ENCODE measurements around the gene GPATCH1.
A peak's percentile ranks its signal among the peaks of the same experiment; 100 is the strongest.
"Not testable (repeated sequence)": the region's sequence is repeated elsewhere in the genome, so short reads cannot be mapped to it uniquely, and the experiment has no call there.

GPATCH1 gene, protein sequence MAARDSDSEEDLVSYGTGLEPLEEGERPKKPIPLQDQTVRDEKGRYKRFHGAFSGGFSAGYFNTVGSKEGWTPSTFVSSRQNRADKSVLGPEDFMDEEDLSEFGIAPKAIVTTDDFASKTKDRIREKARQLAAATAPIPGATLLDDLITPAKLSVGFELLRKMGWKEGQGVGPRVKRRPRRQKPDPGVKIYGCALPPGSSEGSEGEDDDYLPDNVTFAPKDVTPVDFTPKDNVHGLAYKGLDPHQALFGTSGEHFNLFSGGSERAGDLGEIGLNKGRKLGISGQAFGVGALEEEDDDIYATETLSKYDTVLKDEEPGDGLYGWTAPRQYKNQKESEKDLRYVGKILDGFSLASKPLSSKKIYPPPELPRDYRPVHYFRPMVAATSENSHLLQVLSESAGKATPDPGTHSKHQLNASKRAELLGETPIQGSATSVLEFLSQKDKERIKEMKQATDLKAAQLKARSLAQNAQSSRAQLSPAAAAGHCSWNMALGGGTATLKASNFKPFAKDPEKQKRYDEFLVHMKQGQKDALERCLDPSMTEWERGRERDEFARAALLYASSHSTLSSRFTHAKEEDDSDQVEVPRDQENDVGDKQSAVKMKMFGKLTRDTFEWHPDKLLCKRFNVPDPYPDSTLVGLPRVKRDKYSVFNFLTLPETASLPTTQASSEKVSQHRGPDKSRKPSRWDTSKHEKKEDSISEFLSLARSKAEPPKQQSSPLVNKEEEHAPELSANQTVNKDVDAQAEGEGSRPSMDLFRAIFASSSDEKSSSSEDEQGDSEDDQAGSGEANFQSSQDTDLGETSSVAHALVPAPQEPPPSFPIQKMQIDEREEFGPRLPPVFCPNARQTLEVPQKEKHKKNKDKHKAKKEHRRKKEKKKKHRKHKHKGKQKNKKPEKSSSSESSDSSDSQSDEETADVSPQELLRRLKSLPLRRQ

DNA sequence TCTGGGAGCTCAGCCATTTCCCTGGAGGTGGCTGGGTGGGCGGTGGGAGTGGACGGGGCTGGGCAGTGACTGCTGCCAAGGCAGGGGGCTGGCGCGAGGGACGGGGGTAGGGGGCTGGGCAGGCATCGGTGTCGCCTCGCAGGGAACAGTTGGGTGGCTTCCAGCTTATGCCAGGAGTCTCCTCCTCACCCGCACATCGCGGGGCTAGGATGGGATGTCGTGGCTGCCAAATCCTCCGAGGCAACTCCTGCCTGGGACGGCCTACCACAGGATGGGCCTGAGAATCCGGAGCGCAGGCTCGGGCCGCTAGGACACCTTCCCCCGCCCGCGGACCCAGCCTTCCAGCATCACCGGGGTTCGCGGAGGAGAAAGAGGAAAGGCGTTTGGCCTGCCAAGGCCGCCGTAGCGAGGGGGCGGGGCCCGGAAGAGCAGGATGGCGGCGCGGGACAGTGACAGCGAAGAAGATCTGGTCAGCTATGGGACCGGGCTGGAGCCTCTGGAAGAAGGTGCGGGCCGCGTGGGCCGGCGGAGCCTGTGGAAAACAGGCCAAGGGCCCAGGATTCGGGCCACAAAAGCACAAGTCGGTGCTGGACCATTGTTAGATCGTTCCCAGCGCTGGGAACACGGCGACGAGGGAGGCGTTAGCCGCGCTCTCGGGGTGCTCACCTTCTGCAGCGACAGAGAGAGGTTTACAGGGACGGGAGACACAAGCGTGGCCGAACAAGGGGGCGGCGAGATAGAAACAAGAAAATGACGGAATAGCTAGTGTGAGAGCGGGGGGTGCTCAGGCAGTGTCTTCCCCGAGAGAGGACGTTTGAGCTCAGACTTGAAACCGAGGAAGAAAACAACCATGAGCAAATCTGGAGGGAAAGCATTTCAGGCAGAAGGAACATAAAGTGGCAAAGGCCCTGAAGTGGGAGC, at the start of gene GPATCH1:
GPATCH1 (plus strand) TSS at position 421 of the 921 bp plus-strand sequence; CDS start at position 434, 13 bp downstream.
- DNase-seq = peak; percentile 76

DNA sequence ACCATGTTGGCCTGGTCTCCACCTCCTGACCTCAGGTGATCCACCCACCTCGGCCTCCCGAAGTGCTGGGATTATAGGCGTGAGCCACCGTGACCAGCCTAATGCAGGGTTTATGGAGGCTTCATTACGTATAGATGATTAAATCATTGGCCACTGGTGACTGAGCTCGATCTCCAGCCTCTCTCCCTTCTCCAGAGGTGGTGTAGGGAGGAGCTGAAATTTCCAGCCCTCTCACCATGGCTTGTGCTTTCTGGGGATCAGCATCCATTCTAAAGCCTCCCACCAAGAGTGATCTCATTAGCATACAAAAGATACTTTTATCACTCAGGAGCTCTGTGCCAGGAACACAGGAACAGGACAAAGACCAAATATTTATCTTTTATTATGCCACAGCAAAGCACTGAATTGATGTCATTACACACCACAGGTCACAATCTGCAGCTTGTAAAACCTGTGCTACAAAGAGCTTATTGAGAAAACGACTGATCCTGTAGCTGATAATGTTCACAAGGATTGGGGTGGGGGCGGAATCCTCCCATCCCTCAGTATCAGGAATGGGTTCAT, 48.7 kb upstream of the GPATCH1 start:
- no peak for DNase-seq

DNA sequence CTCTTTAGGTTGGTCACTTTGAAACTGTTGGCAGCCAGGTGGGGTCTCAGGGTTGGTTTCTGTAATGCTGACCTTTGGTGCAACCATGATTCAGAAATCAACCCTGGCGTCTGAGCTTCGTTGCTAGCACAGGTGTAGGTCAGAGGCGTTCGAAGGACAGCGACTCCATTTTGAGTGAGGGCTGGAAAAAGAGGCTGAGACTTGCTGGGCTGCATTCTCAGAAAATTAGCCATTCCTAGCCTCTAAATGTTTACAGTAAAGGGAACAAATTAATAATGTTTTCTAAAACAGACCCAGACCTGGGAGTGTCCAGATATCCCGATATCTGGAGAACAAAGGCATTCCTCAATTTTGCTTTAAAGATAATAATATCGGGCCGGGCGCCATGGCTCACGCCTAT, 45.5 kb upstream of the GPATCH1 start:
- DNase-seq = no peak

DNA sequence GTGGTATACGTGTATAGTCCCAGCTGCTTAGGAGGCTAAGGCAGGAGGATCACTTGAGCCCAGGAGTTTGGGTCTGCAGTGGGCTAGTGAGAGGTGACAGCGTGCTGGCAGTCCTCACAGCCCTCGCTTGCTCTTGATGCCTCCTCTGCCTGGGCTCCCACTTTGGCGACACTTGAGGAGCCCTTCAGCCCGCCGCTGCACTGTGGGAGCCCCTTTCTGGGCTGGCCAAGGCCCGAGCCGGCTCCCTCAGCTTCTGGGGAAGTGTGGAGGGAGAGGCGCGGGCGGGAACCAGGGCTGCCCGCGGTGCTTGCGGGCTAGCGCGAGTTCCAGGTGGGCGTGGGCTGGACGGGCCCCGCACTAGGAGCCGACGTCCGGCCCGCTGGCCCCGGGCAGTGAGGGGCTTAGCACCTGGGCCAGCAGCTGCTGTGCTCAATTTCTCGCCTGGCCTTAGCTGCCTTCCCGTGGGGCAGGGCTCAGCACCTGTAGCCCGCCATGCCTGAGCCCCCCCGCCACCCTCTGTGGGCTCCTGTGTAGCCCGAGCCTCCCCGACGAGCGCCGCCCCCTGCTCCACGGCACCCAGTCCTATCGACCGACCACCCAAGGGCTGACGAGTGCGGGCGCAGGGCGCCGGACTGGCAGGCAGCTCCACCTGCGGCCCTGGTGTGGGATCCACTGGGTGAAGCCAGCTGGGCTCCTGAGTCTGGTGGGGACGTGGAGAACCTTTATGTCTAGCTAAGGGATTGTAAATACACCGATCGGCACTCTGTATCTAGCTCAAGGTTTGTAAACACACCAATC, 44.4 kb upstream of the GPATCH1 start:
- DNase-seq = not testable (repeated sequence)

DNA sequence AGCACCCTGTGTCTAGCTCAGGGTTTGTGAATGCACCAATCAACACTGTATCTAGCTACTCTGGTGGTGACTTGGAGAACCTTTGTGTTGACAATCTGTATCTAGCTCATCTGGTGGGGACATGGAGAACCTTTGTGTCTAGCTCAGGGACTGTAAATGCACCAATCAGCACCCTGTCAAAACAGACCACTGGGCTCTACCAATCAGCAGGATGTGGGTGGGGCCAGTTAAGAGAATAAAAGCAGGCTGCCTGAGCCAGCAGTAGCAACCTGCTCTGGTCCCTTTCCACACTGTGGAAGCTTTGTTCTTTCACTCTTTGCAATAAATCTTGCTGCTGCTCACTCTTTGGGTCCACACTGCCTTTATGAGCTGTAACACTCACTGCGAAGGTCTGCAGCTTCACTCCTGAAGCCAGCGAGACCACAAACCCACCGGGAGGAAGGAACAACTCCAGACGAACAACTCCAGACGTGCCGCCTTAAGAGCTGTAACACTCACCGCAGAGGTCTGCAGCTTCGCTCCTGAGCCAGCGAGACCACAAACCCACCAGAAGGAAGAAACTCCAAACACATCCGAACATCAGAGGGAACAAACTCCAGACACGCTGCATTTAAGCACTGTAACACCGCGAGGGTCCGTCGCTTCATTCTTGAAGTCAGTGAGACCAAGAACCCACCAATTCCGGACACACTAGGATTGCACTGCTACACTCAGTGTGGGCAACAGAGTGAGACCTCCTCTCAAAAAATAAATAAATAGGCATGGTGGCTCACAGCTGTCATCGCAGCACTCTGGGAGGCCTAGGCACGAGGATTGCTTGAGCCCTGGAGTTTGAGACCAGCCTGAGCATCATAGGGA, 43.6 kb upstream of the GPATCH1 start:
- not testable (repeated sequence) for DNase-seq

DNA sequence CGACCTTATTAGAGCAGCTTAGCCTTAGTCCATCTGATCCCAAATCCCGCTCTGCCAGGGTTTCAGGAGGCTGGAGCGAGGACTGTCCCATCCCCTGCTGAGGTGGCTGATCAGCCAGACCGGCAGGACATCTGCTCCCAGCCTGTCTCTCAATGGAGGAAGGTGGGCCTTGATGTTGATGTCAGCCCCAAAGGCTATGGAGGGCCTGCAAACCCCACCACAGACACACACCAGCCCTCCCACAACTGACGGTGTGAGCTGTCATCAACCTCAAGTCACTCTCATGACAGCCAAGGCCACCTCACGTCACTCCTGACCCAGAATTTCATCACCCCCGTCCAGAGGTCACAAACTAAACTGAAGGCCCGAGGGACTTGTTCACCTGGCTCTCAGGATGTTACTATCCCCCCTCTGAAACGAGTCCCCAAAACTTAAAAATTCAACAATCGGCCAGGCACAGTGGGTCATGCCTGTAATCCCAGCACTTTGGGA, 41.8 kb upstream of the GPATCH1 start:
- no peak for DNase-seq

DNA sequence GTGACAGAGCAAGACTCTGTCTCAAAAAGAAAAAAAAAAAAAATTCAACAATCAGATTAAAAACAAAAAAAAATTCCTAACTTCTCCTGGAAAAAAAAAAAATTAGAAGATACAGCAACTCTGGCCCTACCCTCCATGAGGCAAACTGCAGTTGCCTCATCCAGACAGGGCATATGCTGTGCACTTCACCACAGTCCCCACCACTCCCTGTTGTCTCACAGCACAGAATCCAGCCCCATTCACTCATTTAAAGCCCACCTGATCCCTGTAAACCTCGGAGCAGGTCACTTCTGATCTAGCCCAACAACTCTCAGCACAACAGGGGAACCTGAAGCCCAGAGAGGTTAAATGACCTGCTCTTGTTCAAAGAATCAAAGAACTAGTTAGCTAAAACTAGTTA, 41.2 kb upstream of the GPATCH1 start:
- no peak for DNase-seq

DNA sequence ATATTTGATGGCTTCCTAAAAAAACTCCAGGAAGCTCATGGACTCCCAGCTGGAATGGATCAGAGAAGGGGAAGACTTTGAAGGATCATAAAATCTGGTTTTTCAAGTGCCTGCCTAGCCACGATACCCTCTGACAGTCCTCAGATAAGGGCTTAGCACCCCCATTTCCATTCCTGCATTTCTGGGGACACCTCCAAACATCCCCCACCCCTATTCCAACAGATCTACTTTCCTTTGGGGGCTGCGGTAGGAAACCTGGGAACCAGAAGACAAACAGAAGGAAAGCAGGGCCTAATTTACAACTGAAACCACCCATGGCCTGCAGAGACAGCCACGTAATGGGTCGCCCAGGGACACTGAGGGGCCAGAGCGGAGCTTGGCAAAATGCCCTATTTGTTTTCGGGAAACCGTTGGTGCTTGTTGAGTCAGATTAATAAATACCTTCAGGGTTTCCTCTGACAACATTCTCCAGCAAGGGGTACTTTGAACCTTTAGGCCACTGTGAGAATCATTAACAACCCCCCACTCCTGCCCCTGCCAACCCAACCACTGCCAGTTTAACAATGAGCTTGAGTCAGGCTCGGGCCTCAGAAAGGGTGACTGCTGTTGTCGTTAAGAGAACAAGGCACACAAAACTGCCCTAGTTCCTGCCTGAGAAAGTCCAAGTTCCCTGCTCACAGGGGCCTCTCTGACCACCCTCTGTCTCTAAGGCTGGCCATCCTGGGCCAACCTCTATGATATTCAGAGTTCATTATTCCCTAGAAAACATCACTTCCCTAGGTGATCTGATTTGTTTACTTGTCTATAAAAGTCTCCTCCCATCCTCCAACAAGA, 39.8 kb upstream of the GPATCH1 start:
- no peak for DNase-seq

DNA sequence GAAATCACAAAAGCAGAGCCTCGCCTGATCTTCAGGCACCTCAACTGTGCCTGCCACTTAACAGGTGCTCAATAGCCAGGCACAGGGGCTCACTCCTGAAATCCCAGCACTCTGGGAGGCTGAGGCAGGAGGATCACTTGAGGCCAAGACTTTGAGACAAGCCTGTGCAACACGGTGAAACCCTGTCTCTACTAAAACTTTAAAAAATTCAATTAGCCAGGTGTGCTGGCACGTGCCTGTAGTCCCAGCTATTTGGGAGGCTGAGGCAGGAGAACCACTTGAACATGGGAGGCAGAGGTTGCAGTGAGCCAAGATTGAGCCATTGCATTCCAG, 39.2 kb upstream of the GPATCH1 start:
- DNase-seq = not testable (repeated sequence)

DNA sequence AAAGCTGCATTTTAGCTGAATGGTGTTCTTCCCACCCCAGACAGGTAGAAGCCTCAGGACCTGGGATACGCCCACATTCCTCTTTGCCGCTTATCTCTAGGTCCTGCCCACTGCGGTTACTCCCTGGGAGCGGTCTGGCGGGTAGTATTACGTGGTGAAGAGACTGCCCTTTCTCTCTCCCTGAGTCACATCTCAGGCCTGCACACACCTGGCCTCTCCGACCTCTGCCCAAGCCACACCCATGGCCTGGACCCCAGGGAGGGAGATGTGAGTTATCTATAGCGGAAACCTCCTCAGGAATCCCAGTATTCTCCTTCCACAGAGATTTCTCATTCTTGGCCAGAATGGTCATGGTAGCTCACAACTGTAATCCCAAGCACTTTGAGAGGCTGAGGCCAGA, 33.6 kb upstream of the GPATCH1 start:
- no peak for DNase-seq

DNA sequence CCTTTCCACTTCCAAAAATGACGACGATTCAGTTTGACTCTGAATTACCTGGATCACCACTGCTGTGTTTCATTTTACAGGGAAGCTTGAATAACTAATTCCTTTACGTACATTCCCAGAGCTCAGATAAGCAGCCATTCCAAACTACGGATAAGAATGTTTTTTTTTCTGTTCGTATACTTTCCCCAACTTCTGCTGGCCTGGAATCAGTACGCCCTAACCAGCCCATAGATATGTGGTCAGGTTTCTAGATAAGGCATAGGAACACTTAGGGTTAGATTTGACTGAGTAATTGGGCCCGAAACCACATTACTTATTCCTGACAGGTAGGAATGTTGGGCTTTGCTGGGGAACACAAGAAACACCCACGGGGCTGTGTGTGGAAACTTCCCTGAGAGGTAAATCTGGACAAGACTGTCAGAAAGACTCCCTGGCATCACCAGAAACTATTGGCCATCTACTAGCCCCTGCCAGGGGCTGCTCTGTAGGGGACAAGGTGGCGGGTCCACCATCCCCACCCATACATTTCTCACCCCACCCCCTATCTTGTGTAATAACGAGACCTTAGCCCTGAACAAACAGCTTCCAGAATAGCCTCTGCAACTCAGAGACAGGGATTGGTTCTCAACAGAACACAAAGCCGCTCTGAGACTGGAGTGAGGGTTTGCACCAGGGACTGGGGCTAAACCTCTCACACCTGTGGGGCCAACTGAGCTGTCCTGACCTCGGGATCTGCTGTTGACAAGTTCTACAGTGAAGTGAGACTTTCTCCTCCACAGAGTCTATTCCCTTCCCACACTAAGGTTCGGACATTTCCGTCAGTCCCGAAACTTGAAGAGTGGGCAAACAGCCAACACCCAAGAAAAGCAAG, 31.9 kb upstream of the GPATCH1 start:
- DNase-seq = no peak

DNA sequence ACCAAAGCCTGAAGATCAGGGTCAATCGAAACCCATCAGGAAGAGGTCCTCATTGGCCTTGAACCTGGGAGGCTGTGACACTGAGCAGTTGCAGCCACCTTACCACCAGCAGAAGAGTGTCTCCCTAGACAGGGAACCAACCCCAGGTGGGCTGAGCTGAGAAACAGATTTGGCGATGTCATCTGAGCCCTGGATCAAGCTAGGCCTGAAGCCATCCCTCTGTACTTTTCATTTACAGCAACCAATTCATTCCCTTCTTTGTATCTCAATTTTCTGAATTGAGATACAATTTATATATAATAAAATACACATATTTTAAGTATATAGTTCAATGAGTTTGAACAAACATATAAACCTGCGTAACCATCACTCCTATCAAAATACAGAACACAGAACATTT, 30.9 kb upstream of the GPATCH1 start:
- no peak for DNase-seq

DNA sequence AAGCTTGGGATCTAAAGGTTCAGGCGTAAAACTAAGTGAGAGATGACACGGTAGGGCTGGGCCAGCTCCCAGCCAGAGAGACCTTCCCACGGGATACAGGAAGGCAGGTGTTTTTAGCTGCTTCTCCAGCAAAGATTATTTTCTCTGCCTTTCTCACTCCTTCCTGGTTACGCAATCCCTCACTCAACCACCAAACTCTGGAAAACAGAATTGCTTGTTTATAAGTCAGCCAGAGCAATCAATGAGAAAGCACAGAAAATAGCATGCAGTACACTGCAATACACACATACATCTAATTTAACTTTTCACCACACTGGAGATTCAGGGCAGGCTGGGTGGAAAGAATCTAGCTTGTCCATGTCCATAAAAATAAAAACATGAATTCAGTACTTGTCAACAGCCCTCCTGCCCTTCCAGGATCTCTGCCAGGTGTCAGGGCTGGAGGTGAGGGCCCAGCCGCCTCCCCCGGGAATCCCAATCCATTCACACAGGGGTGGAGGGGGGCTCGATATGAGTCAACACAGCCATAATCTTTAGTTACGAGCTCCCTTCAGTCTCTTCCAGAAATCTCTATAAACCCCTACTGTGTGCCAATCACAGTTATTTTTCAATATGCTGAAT, 28.5 kb upstream of the GPATCH1 start:
- no peak for DNase-seq

DNA sequence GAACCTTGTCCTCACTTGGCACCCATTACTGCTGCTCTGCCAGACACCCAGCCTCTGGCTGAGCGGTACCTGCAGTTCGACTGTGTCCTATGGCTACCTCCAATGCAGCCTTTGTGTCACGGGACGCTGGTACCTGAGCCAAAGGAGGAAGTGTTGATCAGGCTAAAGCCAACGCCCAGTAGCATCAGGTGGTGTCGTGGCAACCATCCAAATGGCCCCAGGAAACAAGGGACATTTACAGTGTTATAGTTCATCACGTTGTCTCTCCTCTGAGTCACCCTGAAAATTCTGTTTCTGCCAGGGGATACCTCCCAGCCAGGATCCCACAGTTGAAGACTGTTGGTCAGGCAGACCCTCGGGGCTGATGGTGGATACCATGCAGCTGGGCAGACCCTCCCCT, 26.4 kb upstream of the GPATCH1 start:
- DNase-seq = no peak

DNA sequence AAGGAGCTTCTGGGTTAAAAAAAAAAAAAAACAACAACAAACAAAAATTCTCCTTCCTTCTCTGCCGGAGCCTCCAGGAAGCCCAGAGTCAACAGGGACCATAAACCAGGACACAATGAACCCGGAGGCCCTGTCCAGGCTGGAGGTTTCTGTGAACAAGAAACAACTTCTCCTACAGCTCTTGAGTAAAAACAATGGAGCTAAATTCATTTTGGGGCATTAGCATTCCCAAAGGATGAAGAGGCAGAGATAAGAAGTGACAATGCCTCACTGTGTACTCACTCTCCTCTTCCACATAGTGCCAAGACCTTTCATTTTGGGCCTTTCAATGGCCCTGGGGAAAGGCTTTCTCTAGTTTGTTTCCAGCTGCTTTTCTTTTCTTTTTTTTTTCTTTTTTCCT, 25.3 kb upstream of the GPATCH1 start:
- no peak for DNase-seq

DNA sequence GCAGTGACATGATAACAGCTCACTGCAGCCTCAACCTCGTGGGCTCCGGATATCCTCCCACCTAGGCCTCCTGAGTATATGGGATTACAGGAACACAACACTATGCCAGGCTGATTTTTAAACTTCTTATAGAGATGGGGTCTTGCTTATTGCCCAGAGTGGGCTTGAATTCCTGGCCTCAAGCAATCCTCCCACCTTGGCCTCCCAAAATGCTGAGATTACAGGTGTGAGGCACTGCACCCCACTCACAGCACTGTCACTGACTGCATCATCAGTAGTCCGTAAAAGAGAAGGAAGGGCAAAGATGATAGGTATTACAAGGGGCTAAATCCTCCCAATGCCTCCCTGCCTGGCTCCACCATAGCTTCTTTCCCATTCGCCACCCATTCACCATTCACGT, 20.4 kb upstream of the GPATCH1 start:
- no peak for DNase-seq

DNA sequence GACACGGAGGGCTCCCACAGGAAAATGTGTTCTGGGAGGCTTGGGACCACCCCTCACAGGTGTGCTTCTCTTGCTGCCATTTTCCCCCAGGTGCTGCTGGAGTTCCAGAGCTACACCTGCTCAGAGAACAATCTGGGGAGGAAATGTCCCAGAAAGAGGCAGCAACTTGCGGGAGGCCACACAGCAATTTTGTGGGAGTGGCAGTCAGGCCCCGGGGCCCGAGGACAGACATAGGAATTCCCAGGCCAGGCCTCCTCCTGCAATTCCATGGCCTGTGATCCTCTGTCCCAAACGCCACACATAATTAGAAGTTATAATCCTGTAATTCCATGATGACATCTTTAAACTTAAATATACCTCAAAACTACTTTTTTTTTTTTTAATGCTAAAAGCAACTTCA, 18.1 kb upstream of the GPATCH1 start:
- no peak for DNase-seq

DNA sequence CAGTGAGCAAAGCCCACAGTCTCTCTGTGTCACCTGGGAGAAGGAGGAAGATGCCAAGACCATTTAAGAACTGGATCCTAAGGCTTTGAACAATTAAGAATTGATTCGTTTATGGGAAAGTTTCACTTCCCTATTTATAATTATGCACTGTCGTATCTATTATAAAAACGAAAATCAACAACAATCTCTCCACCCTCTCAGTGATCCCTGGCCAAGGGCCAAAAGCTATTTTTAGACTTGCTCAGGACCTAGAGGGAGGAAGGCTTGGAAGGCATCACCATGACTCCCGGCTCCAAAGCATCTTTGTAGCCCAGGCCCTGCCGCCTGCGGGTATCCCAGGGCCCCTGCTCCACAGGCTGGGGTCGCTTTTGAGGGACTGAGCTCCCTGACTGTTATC, 17.6 kb upstream of the GPATCH1 start:
- peak; percentile 16 for DNase-seq

Measured in NCI-H1092 treated with DMSO at 0.1 percent for 48 hours (cell line).